Breast epithelium (tissue), 4 donors: ENCODE results near the gene ARID5B. TPM values are rescaled to one million over a fixed set of nuclear protein-coding genes. Genes with fewer than 3 reads are reported as not detected.

Experiments used
- DNase-seq, 2 donors: peaks; one replicate each; pipeline ENCODE4 v3.0.0-alpha.2; 2019; ENCODE audit warnings: low spot score in 2 of 2
- H3K27ac ChIP-seq, 2 donors: fragments of 200-600 bp; sonication (generic) in 1 of 2; one replicate each; pipeline ENCODE4 v1.5.1; 2016 to 2019; ENCODE audit warnings: mild to moderate bottlenecking in 1 of 2
- H3K27me3 ChIP-seq, 2 donors: fragments of 200-600 bp; sonication (generic) in 1 of 2; one replicate each; pipeline versions ENCODE4 v1.5.1 to v1.6.0; 2017 to 2019; ENCODE audit warnings: control low read depth in 1 of 2, mild to moderate bottlenecking in 1 of 2
- H3K36me3 ChIP-seq: fragments of 200-600 bp; one replicate; pipeline ENCODE4 v1.5.1; 2019
- H3K4me1 ChIP-seq, 2 donors: fragments of 200-600 bp; sonication (generic); one replicate each; pipeline ENCODE4 v1.5.1; 2016 to 2019; ENCODE audit warnings: control low read depth in 1 of 2
- H3K4me3 ChIP-seq, 3 donors: fragments of 200-600 bp; sonication (generic); 1 replicate in 2 of 3; 2 replicates in 1 of 3; pipeline ENCODE4 v1.5.1; 2016 to 2019; ENCODE audit warnings: mild to moderate bottlenecking in 3 of 3, moderate library complexity in 2 of 3
- H3K9me3 ChIP-seq, 2 donors: fragments of 200-600 bp; sonication (generic) in 1 of 2; one replicate each; pipeline ENCODE4 v1.5.1; 2016 to 2019; ENCODE audit warnings: control low read depth in 1 of 2
- CTCF ChIP-seq, 3 donors: fragments of 450-650 bp; IDR thresholded peaks; one replicate each; pipeline ENCODE4 v1.5.1; 2016 to 2017; ENCODE audit warnings: antibody characterized with exemption in 3 of 3, mild to moderate bottlenecking in 3 of 3, moderate library complexity in 3 of 3
- POLR2A ChIP-seq: fragments of 450-650 bp; IDR thresholded peaks from one replicate; pipeline ENCODE4 v1.6.1; 2016; ENCODE audit warnings: antibody characterized with exemption, mild to moderate bottlenecking, moderate library complexity
- POLR2AphosphoS5 ChIP-seq, 3 donors: sonication (generic); formaldehyde crosslinking; IDR thresholded peaks; one replicate each; pipeline ENCODE4 v1.6.1; 2017; ENCODE audit warnings: antibody characterized with exemption in 3 of 3
- intact Hi-C: fragments of 100-400 bp; cut with DNase I; formaldehyde crosslinking; loops from one replicate; pipeline ENCODE4 v1.15.1; 2023; ENCODE audit warnings: low total_unique reads
- total RNA-seq, 3 donors: library from RNA; depleted of rRNA; stranded (reverse); fragments of >200 nt; gene quantifications; one replicate each; pipeline ENCODE4 v1.1.0, GENCODE V29; 2016

Gene ARID5B
- total RNA-seq, 3 donors from 2014 or later: 89.5 to 166 (median 125) TPM

DNA sequence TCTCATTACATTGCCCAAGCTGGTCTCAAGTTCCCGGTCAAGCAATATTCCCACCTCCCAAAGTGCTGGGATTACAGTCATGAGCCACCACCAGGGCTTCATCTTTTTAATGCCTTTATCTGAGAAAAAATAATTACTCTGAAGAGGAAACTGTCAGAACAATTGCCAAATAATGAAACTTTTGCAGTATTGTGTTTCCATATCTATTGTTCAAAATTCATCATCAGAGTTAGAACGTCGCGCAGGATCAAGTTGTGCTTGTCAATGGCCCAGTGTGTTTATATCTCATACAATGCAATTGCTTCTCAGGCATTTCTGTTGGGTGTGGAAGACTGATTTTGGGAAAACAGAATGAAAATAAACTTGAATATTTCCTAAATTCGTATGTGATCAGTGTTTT is 143.1 kb downstream of the ARID5B start:
- Histone ChIP-seq H3K27me3 (no peaks in the 10 kb centered on the region), H3K27ac (peak overlapping the region; percentile 46 to 60), H3K36me3 (no peaks in the 10 kb centered on the region), H3K9me3 (no peaks in the 10 kb centered on the region), H3K4me3 (no peak overlapping the region), H3K4me1 (peaks cover 5 to 25% of the 10 kb centered on the region in 2 donors)
- DNase-seq: no peak
- intact Hi-C loops: no loop called here
- TF ChIP-seq CTCF (IDR thresholded peaks at IDR 0.05) (no peak), POLR2A (no peak), POLR2AphosphoS5 (IDR thresholded peaks at IDR 0.05) (no peak)

DNA sequence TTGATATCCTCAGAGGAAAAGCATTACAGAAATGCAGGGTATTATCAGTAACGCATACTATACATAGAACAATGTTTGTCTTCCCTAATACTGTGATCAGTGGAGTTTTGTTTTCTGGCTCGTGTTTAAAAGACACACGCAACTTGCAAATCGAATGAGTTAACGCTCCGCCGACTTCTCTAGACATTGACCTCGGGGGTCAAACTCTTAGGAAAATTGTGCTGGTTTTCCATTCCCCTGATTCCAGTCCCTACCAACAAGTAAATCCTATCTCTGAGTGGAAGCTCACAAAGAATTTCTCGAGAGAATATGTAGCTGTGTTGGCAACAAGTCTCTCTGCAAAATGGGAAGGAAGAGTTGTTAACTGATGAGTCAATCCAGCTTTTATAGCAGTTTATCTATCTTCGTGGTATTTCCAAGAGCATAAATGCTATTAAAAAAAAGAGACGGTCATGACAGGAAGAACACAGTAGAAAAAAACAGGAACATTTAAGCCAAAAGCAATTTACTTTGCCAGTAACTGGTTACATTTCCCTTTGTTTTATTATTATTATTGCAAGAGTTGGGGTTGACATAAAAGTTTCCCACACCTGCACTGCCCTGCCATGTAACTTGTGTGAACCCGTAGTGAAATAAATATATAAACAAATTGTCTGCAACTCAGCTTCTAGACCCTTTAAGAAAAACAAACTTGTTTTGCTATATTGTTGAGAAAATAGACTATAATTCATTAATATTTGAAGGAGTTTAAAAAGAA is 144.4 kb downstream of the ARID5B start:
- peak overlapping the region in 2 of 3 donors; percentile 3 to 35 for H3K4me3 ChIP-seq
- no peaks in the 10 kb centered on the region for H3K27me3 ChIP-seq
- peak overlapping the region; percentile 92 to 95 for H3K27ac ChIP-seq
- TF ChIP-seq POLR2AphosphoS5 (IDR thresholded peaks at IDR 0.05) (no peak), CTCF (IDR thresholded peaks at IDR 0.05) (no peak), POLR2A (no peak)
- H3K36me3 ChIP-seq: no peaks in the 10 kb centered on the region
- intact Hi-C loops: no loop called here
- DNase-seq: no peak
- H3K4me1 ChIP-seq: peaks cover 5 to 25% of the 10 kb centered on the region in 2 donors
- no peaks in the 10 kb centered on the region for H3K9me3 ChIP-seq

DNA sequence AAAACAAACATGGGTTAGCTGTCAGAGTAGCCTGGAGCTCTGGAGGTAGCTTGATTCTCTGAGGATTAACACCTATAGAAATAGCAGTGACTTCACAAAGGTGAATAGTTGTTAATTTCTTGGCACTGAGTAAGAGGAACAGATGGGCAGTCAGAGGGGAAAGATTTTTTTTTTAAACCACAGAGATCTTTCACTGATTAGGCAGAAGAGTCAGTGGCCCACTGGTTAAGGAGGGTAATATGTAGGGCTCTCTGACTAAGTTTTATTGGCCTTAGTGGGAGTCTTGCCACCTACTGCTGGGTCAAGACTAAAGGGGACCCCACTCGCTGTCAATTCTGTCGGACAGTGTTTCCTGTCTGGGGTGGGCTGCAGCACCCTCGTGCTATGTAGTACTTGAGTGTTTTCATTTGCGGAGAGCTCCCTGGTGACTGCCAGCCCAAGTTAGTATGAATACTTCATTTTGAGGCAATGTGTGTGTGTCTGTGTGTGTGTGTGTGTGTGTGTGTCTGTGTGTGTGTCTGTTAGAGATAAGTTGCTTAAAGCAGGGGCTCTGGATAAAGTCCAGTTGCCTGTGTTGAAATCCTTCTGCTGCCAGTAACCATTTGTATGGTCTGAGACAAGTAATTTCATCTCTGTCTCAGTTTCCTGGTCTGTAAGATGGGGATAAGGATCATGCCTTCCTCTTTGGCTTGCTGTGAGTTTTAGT is 145.2 kb downstream of the ARID5B start:
- TF ChIP-seq CTCF (IDR thresholded peaks at IDR 0.05) (no peak), POLR2AphosphoS5 (IDR thresholded peaks at IDR 0.05) (no peak)
- Histone ChIP-seq H3K27me3 (no peaks in the 10 kb centered on the region), H3K9me3 (no peaks in the 10 kb centered on the region), H3K4me1 (peaks cover 5 to 25% of the 10 kb centered on the region in 2 donors), H3K27ac (peak overlapping the region; percentile 92 to 95), H3K36me3 (no peaks in the 10 kb centered on the region), H3K4me3 (peak overlapping the region in 1 of 3 donors; percentile 66)
- intact Hi-C loops: no loop called here
- DNase-seq: no peak

- peak overlapping the region in 1 of 3 donors; percentile 66 for H3K4me3 ChIP-seq
- H3K27me3 ChIP-seq: no peaks in the 10 kb centered on the region
- intact Hi-C loops: no loop called here
- no peak for DNase-seq
- H3K9me3 ChIP-seq: no peaks in the 10 kb centered on the region
- peak overlapping the region; percentile 92 to 95 for H3K27ac ChIP-seq
- no peak for TF ChIP-seq POLR2AphosphoS5 (IDR thresholded peaks at IDR 0.05)
- TF ChIP-seq CTCF (IDR thresholded peaks at IDR 0.05): no peak
- no peak for TF ChIP-seq POLR2A
- peaks cover 5 to 25% of the 10 kb centered on the region in 2 donors for H3K4me1 ChIP-seq
- peaks cover 3% of the 10 kb centered on the region for H3K36me3 ChIP-seq
Observed at GRCh38 chr10:62047228-62047892, 145.9 kb downstream of the ARID5B start.
